ENCODE data around the gene U2AF1L4.

Gene U2AF1L4

DNA sequence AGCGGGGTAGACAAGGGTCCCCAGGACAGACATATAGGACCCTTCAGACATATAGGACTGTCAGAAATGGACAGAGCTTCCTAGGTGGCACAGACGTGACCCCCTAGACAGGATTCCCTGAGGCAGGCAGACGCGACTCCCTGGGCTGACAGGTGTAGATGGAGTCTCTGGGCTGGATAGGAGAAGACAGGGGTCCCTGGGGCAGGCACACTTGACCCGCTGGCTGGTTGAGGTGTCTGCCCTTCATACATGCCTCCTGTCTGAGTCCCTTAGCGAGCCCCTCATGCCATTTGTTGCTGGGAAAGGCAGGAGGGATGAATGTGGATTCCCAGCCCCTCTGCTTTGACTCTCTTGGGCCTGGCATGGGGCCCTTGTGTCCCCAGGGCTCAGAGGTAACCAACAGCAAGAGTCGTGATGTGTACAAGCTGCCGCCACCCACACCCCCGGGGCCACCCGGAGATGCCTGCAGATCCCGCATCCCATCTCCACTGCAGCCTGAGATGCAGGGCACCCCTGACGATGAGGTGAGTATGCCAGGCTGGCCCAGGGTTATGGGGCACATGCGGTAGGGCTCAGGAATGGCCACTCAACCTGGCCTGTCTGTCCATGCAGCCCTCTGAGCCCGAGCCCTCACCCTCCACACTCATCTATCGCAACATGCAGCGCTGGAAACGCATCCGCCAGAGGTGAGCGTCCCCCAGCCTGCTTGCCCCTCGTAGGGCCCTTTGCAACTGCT, 8.6 kb upstream of the U2AF1L4 start:
- H3K4me1 ChIP-seq (ENCODE audit: control insufficient read depth, insufficient read depth, low read length) = peaks cover 36% of the 10 kb centered on the region
- no peak overlapping the region for H3K4me3 ChIP-seq (ENCODE audit: low read length)
- no peak overlapping the region for H3K9ac ChIP-seq (ENCODE audit: low read length)
- no peaks in the 10 kb centered on the region for H3K9me3 ChIP-seq (ENCODE audit: control insufficient read depth, low read length)
- peaks cover 12% of the 10 kb centered on the region for H3K36me3 ChIP-seq (ENCODE audit: control insufficient read depth, insufficient read depth, low read length)
- peaks cover 18% of the 10 kb centered on the region for H3K27me3 ChIP-seq (ENCODE audit: control insufficient read depth, insufficient read depth, low read length)

DNA sequence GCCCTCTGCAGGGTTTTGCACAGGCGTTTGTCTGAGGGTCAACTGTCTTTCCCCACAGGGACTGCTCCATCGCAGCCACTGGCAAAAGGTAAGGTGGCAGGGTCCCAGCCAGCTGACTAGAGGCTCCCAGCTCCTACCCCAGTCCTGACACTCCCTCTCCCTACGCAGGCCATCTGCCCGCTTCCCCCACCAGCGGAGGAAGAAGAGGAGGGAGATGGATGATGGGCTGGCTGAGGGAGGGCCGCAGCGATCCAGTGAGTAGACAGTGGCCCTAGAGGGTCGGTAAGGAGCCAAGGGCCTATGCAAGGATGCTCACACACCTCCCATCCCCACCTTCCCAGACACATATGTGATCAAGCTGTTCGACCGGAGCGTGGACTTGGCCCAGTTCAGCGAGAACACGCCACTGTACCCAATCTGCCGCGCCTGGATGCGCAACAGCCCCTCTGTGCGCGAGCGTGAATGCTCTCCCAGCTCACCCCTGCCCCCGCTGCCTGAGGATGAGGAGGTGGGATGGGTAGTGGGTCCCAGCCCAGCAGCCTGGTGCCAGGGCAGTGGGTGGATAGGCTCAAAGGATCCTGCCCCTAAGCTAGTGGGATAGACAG, 7.6 kb upstream of the U2AF1L4 start:
- Histone ChIP-seq H3K4me1 (ENCODE audit: control insufficient read depth, insufficient read depth, low read length) (peaks cover 37% of the 10 kb centered on the region), H3K4me3 (ENCODE audit: low read length) (no peak overlapping the region), H3K36me3 (ENCODE audit: control insufficient read depth, insufficient read depth, low read length) (peaks cover 12% of the 10 kb centered on the region), H3K9me3 (ENCODE audit: control insufficient read depth, low read length) (no peaks in the 10 kb centered on the region), H3K27me3 (ENCODE audit: control insufficient read depth, insufficient read depth, low read length) (peaks cover 18% of the 10 kb centered on the region), H3K9ac (ENCODE audit: low read length) (no peak overlapping the region)

DNA sequence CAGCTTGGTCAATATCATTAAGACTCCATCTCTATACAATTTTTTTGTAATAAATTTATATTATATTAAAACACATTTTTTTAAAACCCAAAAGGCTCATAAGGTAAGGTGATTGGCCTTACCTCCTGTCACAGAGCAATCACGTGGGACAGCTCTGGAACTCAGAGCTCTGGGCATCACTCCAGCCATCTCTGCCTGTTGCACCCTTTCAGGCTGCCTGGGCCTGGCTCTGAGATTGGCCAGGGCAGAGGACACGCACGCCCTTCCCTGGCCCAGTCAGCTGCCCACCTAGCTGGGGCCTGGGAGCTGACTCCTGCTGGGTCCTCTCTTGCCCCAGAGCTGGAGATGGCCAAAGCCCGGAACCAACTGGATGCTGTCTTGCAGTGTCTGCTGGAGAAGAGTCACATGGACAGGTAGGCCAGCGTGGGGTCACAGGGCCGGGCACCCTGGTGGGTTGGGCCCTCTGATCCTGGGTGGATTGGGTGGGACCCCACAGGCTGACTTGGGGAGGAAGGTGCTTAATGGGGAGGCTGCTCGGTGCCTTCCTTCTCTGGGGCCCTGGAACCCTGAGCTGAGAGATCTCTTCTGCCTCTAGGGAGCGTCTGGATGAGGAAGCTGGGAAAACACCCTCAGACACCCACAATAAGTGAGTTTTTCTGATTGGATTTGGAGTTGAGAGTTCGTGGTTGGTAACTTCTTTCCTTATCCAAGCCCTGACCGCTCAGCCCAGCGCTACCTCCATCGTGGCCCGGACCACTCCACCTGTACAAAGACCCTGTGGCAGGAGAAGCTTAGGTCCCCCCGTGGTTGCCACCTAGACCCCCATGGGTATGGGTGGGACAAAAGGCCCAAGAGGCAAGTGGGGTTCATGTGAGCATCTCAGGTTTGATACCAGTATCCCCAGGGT, 6.9 kb upstream of the U2AF1L4 start:
- Histone ChIP-seq H3K27me3 (ENCODE audit: control insufficient read depth, insufficient read depth, low read length) (peaks cover 18% of the 10 kb centered on the region), H3K4me1 (ENCODE audit: control insufficient read depth, insufficient read depth, low read length) (peaks cover 35% of the 10 kb centered on the region), H3K9ac (ENCODE audit: low read length) (no peak overlapping the region), H3K9me3 (ENCODE audit: control insufficient read depth, low read length) (no peaks in the 10 kb centered on the region), H3K36me3 (ENCODE audit: control insufficient read depth, insufficient read depth, low read length) (peaks cover 12% of the 10 kb centered on the region), H3K4me3 (ENCODE audit: low read length) (no peak overlapping the region)

DNA sequence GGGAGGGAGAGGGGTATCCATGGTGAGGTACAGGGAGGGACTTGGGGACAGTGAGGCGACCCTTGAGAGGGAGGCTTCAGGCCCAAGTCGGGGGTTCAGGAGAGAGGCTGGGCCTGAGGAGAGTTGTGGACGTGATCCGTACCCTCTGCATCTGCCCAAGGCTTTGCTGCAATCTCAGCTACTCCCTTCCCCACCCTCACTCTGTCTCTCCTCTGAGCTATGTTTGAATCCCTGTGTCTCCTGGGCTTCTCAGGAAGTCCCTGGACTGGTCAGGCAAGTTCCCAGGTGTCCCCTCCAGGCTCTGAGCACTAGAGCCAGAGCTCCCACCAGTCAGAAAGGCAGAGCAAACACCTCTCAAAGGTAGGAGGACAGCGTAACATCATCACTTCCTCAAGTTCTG, 4.9 kb upstream of the U2AF1L4 start:
- Histone ChIP-seq H3K9ac (ENCODE audit: low read length) (no peak overlapping the region), H3K27me3 (ENCODE audit: control insufficient read depth, insufficient read depth, low read length) (peaks cover 2% of the 10 kb centered on the region), H3K9me3 (ENCODE audit: control insufficient read depth, low read length) (no peaks in the 10 kb centered on the region), H3K36me3 (ENCODE audit: control insufficient read depth, insufficient read depth, low read length) (peaks cover 12% of the 10 kb centered on the region), H3K4me1 (ENCODE audit: control insufficient read depth, insufficient read depth, low read length) (peaks cover 26% of the 10 kb centered on the region), H3K4me3 (ENCODE audit: low read length) (no peak overlapping the region)

DNA sequence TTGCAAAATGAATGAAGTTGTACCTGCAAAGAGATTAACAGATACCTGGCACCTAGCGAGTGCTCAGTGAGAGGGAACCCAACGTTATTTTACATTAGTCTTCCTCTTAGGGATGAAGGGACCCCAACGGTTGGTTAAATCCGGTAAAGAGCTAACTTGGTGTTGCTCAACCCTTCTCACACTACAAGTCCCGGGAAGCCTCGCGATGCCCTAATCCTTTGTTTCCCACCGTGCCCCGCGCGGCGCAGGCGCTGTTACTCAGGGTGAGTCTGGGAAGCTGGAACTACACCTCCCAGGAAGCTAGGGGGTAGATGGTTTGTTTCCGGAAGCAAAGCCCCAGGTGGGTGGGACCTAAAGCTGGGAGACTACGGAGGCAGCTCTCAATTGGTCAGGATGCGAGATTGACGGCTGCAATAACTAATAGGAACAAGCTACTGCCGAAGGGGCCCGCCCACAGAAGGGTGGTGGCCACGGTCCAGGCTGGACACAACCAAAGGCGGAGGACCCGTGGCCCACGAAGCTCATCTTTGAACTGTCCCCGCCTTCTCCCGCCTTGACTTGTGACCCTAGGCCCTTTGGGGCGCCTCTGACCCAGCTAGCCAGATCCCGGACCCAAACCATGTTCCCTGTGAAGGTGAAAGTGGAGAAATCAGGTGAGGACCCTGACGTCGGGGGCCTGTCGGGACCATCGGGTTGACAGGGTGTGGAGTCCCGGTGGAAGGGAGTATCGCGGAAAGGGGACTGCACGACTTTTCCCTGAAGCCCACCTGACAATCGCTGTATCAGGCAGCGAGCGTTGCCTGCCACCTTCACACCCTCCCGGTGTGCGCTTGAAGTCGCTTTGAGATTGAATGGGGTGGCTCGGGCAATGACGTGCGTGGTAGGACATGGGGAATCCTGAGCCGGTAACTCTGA, 3.1 kb upstream of the U2AF1L4 start, which contains the start of gene LIN37:
TSS of gene LIN37 (plus strand) at position 471 of the 915 bp plus-strand sequence. CDS start at position 620, 149 bp downstream.
- Histone ChIP-seq H3K27me3 (ENCODE audit: control insufficient read depth, insufficient read depth, low read length) (no peaks in the 10 kb centered on the region), H3K36me3 (ENCODE audit: control insufficient read depth, insufficient read depth, low read length) (peaks cover 9% of the 10 kb centered on the region), H3K9ac (ENCODE audit: low read length) (peak within 1 kb of the TSS; percentile 93), H3K9me3 (ENCODE audit: control insufficient read depth, low read length) (no peaks in the 10 kb centered on the region), H3K4me3 (ENCODE audit: low read length) (peak within 1 kb of the TSS; percentile 100), H3K4me1 (ENCODE audit: control insufficient read depth, insufficient read depth, low read length) (peaks cover 31% of the 10 kb centered on the region)

DNA sequence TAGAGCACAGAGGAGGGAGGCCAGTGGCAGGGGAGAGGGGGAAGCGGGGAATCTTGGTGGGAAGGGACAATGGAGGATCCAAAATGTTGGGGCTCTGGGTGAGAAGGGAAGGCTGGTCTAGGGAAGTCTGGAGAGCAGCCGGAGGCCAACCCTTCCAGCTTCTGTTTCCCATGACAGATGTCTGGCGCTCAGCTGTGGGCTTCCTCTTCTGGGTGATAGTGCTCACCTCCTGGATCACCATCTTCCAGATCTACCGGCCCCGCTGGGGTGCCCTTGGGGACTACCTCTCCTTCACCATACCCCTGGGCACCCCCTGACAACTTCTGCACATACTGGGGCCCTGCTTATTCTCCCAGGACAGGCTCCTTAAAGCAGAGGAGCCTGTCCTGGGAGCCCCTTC, 1.3 kb upstream of the U2AF1L4 start:
- Histone ChIP-seq H3K4me3 (ENCODE audit: low read length) (no peak overlapping the region), H3K4me1 (ENCODE audit: control insufficient read depth, insufficient read depth, low read length) (peaks cover 31% of the 10 kb centered on the region), H3K9me3 (ENCODE audit: control insufficient read depth, low read length) (no peaks in the 10 kb centered on the region), H3K36me3 (ENCODE audit: control insufficient read depth, insufficient read depth, low read length) (no peaks in the 10 kb centered on the region), H3K27me3 (ENCODE audit: control insufficient read depth, insufficient read depth, low read length) (no peaks in the 10 kb centered on the region), H3K9ac (ENCODE audit: low read length) (peak overlapping the region; percentile 96)

DNA sequence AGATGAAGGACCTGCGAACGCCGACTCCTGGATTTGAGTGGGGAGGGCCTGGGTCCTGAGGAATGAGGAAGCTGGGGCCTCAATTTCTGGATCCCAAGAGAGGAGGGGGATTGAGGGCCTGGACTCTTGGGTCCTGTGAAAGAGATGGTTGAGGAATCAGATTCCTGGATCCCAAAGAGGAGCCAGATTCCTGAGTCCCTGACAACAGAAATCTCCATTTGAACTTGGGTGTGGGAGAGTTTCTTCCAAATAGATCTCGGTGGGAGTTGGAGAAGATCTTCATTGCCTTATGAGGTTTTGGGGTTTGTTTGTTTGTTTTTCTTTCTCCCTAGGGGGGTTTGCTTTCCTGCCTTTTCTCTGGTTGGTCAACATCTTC, 857 bp upstream of the U2AF1L4 start:
- Histone ChIP-seq H3K4me1 (ENCODE audit: control insufficient read depth, insufficient read depth, low read length) (peaks cover 31% of the 10 kb centered on the region), H3K36me3 (ENCODE audit: control insufficient read depth, insufficient read depth, low read length) (no peaks in the 10 kb centered on the region), H3K9ac (ENCODE audit: low read length) (peak overlapping the region; percentile 96), H3K9me3 (ENCODE audit: control insufficient read depth, low read length) (no peaks in the 10 kb centered on the region), H3K4me3 (ENCODE audit: low read length) (peak overlapping the region; percentile 85), H3K27me3 (ENCODE audit: control insufficient read depth, insufficient read depth, low read length) (no peaks in the 10 kb centered on the region)

DNA sequence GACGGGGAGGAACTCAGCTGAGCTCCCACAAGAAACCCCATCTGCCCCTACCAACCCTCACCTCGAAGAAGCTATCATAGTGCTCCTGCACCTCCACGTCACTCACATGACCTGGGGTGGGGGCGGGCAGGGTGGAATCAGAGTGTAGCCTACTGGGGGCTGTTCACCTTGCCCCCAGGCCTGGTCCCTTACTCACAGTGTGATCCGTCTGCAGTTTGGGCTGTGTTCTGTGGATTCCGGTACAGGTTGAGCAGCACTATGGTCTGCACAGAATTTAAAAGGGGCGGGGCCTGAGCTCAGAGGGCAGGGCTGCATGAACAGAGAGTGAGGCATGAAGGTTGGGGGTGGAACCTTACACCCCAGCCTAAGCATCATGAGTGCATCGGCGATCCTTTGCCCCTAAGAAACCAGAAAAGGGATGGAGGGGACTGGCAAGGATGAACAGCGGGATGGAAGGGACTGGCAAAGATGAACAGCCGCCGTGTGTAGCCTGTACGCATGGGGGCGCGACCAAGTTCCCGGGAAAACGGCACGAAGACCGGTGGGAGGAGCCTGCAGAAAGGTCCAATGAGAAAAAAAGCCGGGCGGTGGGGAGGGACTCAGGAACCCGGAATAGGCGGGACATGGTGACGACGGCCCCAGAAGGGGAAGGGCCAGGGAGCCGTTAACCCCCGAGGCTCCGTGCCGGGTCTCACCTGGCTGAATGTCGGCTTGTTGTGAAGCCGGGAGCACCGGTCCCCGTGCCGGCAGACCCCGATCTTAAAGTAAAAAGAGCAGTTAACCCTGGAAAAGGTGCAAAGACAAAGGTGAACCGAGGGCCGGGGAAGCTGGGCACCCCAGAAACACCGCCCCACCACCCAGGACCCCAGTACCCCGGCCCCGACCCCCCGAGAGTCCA, 539 bp downstream of the U2AF1L4 start:
- no peaks in the 10 kb centered on the region for H3K9me3 ChIP-seq (ENCODE audit: control insufficient read depth, low read length)
- H3K9ac ChIP-seq (ENCODE audit: low read length) = peak overlapping the region; percentile 96
- H3K4me3 ChIP-seq (ENCODE audit: low read length) = peak overlapping the region; percentile 26
- H3K4me1 ChIP-seq (ENCODE audit: control insufficient read depth, insufficient read depth, low read length) = peaks cover 37% of the 10 kb centered on the region
- no peaks in the 10 kb centered on the region for H3K27me3 ChIP-seq (ENCODE audit: control insufficient read depth, insufficient read depth, low read length)
- no peaks in the 10 kb centered on the region for H3K36me3 ChIP-seq (ENCODE audit: control insufficient read depth, insufficient read depth, low read length)

DNA sequence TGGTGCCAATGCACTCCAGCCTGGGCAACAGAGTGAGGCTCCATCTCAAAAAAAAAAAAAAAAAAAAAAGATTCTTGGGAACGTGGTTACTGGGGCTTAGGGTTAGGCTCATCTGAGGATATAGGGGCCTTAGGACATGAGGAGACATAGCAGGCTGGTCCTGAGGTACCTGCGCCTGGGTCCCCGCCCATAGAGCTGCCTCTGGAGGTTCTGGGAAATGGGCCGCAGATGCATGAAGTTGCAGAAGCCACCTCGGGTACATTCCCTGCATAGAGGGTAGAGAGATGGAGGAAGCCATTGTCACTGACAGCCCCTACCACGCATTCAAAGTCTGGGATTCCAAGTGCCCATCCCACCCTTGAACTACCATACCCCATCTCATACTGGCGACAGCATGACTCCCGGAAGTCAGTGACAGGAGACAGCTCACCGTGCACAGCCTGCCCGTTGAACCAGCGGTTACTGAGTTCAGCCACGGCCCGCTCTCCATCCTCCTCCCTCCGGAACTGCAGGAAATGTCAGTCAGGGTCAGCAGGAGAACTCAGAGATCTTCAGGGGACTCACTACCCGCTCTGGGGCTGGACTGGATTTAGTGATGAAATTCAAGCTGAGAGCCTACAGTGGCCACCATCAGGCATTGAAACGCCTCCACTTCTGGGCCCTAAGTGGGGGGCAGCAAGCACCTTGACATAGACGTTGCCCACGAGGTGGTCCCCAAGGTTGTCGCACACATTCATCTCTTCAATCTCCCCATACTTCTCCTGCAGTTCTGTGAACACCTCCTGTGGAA, 1.4 kb downstream of the U2AF1L4 start:
- Histone ChIP-seq H3K36me3 (ENCODE audit: control insufficient read depth, insufficient read depth, low read length) (no peaks in the 10 kb centered on the region), H3K9me3 (ENCODE audit: control insufficient read depth, low read length) (no peaks in the 10 kb centered on the region), H3K27me3 (ENCODE audit: control insufficient read depth, insufficient read depth, low read length) (no peaks in the 10 kb centered on the region), H3K4me1 (ENCODE audit: control insufficient read depth, insufficient read depth, low read length) (peaks cover 33% of the 10 kb centered on the region), H3K9ac (ENCODE audit: low read length) (no peak overlapping the region), H3K4me3 (ENCODE audit: low read length) (peak overlapping the region; percentile 26)

DNA sequence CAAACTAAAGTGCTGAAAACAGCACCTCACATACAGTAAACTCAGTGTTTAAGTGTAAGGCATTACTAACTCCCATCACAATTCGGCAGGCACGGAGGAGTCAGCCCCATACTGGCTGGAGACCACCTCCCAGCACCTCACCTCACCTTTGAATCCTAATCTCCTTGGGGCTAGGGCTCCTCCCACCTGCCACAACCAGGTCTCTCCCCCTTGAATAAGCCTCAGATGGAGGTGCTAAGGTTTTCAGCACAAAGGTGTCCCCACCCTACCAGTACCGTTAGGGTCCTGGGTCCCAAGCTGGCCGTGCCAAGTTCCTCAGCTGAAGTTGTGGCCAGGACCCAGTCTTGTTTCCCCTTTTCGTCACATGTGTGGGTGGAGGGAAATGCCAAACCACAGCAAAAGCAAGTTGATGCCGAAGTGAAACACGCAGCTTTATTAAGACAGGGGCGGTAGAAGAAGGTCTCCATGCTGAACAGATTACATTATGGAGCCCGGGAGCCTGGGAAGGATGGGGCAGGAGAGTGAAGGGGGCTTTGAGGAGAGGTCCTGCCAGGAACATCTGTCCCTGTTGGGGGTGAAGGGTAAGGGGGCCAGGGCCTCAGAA, 3.0 kb downstream of the U2AF1L4 start, which contains the start of gene IGFLR1:
TSS of gene IGFLR1 (minus strand) at position 332 of the 604 bp plus-strand sequence. CDS start 1,272 bp downstream, outside the sequence.
- Histone ChIP-seq H3K9ac (ENCODE audit: low read length) (no peak within 1 kb of the TSS), H3K36me3 (ENCODE audit: control insufficient read depth, insufficient read depth, low read length) (no peaks in the 10 kb centered on the region), H3K4me3 (ENCODE audit: low read length) (no peak within 1 kb of the TSS), H3K27me3 (ENCODE audit: control insufficient read depth, insufficient read depth, low read length) (no peaks in the 10 kb centered on the region), H3K9me3 (ENCODE audit: control insufficient read depth, low read length) (no peaks in the 10 kb centered on the region), H3K4me1 (ENCODE audit: control insufficient read depth, insufficient read depth, low read length) (peaks cover 27% of the 10 kb centered on the region)

Measured in mucosa of stomach (tissue), 1 donor.